ENCODE measurements around the gene LFNG. TPM values are rescaled to one million over a fixed set of nuclear protein-coding genes. Genes with fewer than 3 reads are reported as not detected.

The LFNG gene
- polyA plus RNA-seq, 2 of the 4 experiments (the other 2 are of a cell fraction): 2.3 to 7.3 TPM

DNA sequence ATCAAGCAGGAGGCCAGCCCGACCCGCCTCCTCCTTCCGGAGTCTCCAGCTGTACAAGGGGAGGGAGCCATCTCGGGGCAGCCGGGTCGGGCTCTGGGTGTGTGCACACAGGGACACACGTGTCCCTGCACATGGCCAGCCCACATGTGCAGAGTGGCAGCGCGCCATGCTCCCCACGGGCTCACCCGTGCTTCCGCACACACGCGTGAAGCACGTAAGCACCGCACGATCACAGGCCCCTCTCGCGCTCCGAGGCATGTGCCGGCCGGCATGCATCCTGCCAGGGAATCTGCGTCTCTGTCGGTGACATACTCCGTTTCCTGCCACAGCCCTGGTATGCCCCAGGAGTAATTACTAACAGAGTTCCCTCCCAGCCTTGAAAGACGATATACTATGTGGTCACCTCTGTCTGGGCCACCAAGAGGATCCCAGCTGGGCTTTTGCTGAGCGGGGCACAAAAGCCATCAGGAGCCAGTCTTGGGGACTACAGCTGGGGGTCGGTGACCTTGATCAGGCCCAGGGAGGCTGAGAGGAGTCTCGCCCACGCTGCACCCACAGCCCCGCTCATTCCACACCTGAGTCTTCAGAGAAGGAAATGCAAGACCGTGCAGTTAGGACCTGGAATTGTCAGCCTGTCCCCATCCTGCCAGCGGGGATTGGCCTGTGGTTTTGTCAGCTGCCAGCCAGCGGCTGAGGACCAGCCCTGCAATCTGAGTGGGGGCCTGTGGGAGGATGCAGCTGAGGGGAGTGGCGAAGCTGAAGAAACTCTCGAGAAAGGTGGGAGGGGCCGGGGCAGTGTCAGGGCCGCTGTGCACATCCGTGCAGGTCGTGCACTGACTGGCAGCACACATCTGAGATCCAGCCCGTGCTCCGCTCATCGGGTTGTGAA, 11.0 kb upstream of the LFNG start:
- POLR2A ChIA-PET: no interaction called here

DNA sequence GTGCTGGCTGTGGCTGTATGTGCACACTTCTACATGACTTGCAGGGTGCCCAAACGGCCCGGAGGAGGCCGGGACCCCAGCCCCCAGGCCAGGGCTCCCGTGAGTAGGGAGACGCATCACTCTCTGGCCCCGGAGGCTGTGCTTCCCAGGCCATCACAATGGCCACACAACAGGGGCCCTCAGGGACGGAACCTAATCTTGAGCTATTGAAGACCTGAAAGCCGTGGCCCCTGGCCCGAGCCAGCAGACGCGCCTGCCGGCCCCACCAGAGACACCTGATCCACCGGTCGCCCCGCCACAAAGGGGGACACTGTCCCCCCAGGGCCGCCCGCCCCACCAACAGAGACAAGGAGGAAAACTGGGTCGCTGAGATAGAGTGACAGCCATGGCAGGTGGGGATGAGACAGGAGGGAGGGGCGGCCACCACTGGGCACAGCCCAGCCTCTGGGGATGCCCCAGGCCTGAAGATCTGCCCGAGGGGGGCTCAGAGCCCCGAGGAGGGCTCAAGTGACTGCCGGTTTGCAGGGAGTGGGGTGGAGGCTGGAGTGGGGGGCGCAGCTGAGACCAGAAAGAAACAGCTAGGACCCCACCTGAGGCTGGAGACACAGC, 10.2 kb upstream of the LFNG start:
- no peak for FAIRE-seq
- DNase-seq (ENCODE audit: low read depth in 1 of 2, low spot score in 1 of 2): no peak
- Histone ChIP-seq H3K4me1 (peaks cover 17% of the 10 kb centered on the region), H3K9me3 (no peaks in the 10 kb centered on the region), H3K4me3 (no peak overlapping the region), H3K27ac (0 out of 6 replicates have a peak overlapping the region, but pooled peaks of 1 of the 2 experiments have one; percentile 15), H3K4me2 (no peak overlapping the region)
- ChIA-PET POLR2A (no interaction called here), CTCF (interaction anchor here (0.6 to 1.4 kb wide), 2 partner anchors 15 to 54 kb away, joined by 4 read pairs; no protein-coding TSS in a partner anchor)
- WGBS (ENCODE audit: missing lambda C conversion rate): 88% methylated on average over 12 of the region's 23 CpGs
- no peak for ATAC-seq
- TF ChIP-seq RCOR1 (IDR thresholded peaks at IDR 0.05; ENCODE audit: low read depth, low read length) (no peak), CHD4 (IDR thresholded peaks at IDR 0.05; ENCODE audit: borderline replicate concordance) (no peak), FOSL2 (IDR thresholded peaks at IDR 0.05) (no peak), FOSL2 (CRISPR knock-in tag; IDR thresholded peaks at IDR 0.05) (no peak), SMC3 (IDR thresholded peaks at IDR 0.05) (no peak), POLR2A (IDR thresholded peaks at IDR 0.05; ENCODE audit: low read length) (no peak), HDAC2 (IDR thresholded peaks at IDR 0.05) (no peak), KDM1A (IDR thresholded peaks at IDR 0.05; ENCODE audit: low read depth) (no peak), HOXB13 (CRISPR knock-in tag; IDR thresholded peaks at IDR 0.05; ENCODE audit: low read depth) (no peak), FOSB (CRISPR knock-in tag; IDR thresholded peaks at IDR 0.05) (no peak), NR3C1 (IDR thresholded peaks at IDR 0.05) (no peak)
- TF ChIP-seq, protein P1, sequence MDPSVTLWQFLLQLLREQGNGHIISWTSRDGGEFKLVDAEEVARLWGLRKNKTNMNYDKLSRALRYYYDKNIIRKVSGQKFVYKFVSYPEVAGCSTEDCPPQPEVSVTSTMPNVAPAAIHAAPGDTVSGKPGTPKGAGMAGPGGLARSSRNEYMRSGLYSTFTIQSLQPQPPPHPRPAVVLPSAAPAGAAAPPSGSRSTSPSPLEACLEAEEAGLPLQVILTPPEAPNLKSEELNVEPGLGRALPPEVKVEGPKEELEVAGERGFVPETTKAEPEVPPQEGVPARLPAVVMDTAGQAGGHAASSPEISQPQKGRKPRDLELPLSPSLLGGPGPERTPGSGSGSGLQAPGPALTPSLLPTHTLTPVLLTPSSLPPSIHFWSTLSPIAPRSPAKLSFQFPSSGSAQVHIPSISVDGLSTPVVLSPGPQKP (IDR thresholded peaks at IDR 0.05; ENCODE audit: low read depth, low read length): no peak
- TF ChIP-seq, protein P2, sequence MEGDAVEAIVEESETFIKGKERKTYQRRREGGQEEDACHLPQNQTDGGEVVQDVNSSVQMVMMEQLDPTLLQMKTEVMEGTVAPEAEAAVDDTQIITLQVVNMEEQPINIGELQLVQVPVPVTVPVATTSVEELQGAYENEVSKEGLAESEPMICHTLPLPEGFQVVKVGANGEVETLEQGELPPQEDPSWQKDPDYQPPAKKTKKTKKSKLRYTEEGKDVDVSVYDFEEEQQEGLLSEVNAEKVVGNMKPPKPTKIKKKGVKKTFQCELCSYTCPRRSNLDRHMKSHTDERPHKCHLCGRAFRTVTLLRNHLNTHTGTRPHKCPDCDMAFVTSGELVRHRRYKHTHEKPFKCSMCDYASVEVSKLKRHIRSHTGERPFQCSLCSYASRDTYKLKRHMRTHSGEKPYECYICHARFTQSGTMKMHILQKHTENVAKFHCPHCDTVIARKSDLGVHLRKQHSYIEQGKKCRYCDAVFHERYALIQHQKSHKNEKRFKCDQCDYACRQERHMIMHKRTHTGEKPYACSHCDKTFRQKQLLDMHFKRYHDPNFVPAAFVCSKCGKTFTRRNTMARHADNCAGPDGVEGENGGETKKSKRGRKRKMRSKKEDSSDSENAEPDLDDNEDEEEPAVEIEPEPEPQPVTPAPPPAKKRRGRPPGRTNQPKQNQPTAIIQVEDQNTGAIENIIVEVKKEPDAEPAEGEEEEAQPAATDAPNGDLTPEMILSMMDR (IDR thresholded peaks at IDR 0.05): no peak

More for the DNA sequence above, 11.0 kb upstream of the LFNG start:
- no peak for FAIRE-seq
- ATAC-seq: 0 out of 6 replicates have a peak, but pooled peaks of 1 of the 2 experiments have one; percentile 4
- WGBS (ENCODE audit: missing lambda C conversion rate): 86% methylated on average over 35 of the region's 43 CpGs
- no peak for DNase-seq (ENCODE audit: low read depth in 1 of 2, low spot score in 1 of 2)
- no peak overlapping the region for H3K4me2 ChIP-seq
- TF ChIP-seq EHMT2 (IDR thresholded peaks at IDR 0.05; ENCODE audit: low read depth) (no peak), FOXS1 (CRISPR knock-in tag; IDR thresholded peaks at IDR 0.05) (no peak), NR3C1 (IDR thresholded peaks at IDR 0.05) (no peak), RNF2 (IDR thresholded peaks at IDR 0.05; ENCODE audit: borderline replicate concordance, low read depth) (no peak), RFX5 (IDR thresholded peaks at IDR 0.05) (no peak), CBX2 (IDR thresholded peaks at IDR 0.05; ENCODE audit: borderline replicate concordance, low read depth) (no peak), MAFK (IDR thresholded peaks at IDR 0.05; ENCODE audit: partially characterized antibody) (no peak), POLR2AphosphoS2 (conservative IDR thresholded peaks at IDR 0.05; ENCODE audit: low read length) (no peak), NFE2L2 (conservative IDR thresholded peaks at IDR 0.05; ENCODE audit: low read length) (no peak), EP300 (IDR thresholded peaks at IDR 0.05) (no peak), ESRRA (IDR thresholded peaks at IDR 0.05; ENCODE audit: borderline replicate concordance, low read length) (no peak), MYC (IDR thresholded peaks at IDR 0.05; ENCODE audit: borderline replicate concordance, low read length) (no peak), KDM1A (IDR thresholded peaks at IDR 0.05; ENCODE audit: low read depth) (no peak), PHF8 (IDR thresholded peaks at IDR 0.05; ENCODE audit: borderline replicate concordance, low read depth) (no peak), TFCP2L1 (CRISPR knock-in tag; IDR thresholded peaks at IDR 0.05) (no peak)
- TF ChIP-seq, protein P3, sequence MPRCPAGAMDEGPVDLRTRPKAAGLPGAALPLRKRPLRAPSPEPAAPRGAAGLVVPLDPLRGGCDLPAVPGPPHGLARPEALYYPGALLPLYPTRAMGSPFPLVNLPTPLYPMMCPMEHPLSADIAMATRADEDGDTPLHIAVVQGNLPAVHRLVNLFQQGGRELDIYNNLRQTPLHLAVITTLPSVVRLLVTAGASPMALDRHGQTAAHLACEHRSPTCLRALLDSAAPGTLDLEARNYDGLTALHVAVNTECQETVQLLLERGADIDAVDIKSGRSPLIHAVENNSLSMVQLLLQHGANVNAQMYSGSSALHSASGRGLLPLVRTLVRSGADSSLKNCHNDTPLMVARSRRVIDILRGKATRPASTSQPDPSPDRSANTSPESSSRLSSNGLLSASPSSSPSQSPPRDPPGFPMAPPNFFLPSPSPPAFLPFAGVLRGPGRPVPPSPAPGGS (IDR thresholded peaks at IDR 0.05): no peak
- TF ChIP-seq, protein P2 (IDR thresholded peaks at IDR 0.05): no peak
- TF ChIP-seq, protein P4, sequence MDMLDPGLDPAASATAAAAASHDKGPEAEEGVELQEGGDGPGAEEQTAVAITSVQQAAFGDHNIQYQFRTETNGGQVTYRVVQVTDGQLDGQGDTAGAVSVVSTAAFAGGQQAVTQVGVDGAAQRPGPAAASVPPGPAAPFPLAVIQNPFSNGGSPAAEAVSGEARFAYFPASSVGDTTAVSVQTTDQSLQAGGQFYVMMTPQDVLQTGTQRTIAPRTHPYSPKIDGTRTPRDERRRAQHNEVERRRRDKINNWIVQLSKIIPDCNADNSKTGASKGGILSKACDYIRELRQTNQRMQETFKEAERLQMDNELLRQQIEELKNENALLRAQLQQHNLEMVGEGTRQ (IDR thresholded peaks at IDR 0.05): no peak
- TF ChIP-seq, protein P5, sequence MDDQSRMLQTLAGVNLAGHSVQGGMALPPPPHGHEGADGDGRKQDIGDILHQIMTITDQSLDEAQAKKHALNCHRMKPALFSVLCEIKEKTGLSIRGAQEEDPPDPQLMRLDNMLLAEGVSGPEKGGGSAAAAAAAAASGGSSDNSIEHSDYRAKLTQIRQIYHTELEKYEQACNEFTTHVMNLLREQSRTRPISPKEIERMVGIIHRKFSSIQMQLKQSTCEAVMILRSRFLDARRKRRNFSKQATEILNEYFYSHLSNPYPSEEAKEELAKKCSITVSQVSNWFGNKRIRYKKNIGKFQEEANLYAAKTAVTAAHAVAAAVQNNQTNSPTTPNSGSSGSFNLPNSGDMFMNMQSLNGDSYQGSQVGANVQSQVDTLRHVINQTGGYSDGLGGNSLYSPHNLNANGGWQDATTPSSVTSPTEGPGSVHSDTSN (IDR thresholded peaks at IDR 0.05): no peak
- TF ChIP-seq, protein P6, sequence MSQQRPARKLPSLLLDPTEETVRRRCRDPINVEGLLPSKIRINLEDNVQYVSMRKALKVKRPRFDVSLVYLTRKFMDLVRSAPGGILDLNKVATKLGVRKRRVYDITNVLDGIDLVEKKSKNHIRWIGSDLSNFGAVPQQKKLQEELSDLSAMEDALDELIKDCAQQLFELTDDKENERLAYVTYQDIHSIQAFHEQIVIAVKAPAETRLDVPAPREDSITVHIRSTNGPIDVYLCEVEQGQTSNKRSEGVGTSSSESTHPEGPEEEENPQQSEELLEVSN (IDR thresholded peaks at IDR 0.05; ENCODE audit: borderline replicate concordance, low read depth): no peak
- peaks cover 17% of the 10 kb centered on the region for H3K4me1 ChIP-seq
- CTCF ChIA-PET: interaction anchor here (1.4 kb wide), 1 partner anchor 14 kb away, joined by 4 read pairs; no protein-coding TSS in a partner anchor
- H3K27ac ChIP-seq: no peak overlapping the region
- no peak overlapping the region for H3K4me3 ChIP-seq
- no peaks in the 10 kb centered on the region for H3K9me3 ChIP-seq
